ENCODE data around the gene TBC1D9B.

The TBC1D9B gene

GRCh38 chr5:179818746-179819295 is 88.9 kb downstream of the TBC1D9B start:
- peak overlapping the region; percentile 93 for H3K27ac ChIP-seq
- TF ChIP-seq CTCF (conservative IDR thresholded peaks at IDR 0.05) (no peak), ZFX (IDR thresholded peaks at IDR 0.05) (no peak)

GRCh38 chr5:179817890-179818745 is 89.6 kb downstream of the TBC1D9B start:
- H3K27ac ChIP-seq: peak overlapping the region; percentile 93
- TF ChIP-seq CTCF (conservative IDR thresholded peaks at IDR 0.05): no peak

GRCh38 chr5:179817470-179817840 is 90.2 kb downstream of the TBC1D9B start:
- no peak overlapping the region; the same call in 1 of the 2 replicates for H3K27ac ChIP-seq
- no peak for TF ChIP-seq ZFX (IDR thresholded peaks at IDR 0.05)
- no peak for TF ChIP-seq CTCF (conservative IDR thresholded peaks at IDR 0.05)

- TF ChIP-seq ZFX (IDR thresholded peaks at IDR 0.05) (no peak), CTCF (conservative IDR thresholded peaks at IDR 0.05) (no peak)
These were observed 90.8 kb downstream of the TBC1D9B start for GRCh38 chr5:179816796-179817469.

GRCh38 chr5:179816401-179816795 is 91.3 kb downstream of the TBC1D9B start:
- no peak for TF ChIP-seq CTCF (conservative IDR thresholded peaks at IDR 0.05)
- no peak for TF ChIP-seq ZFX (IDR thresholded peaks at IDR 0.05)

More at GRCh38 chr5:179816796-179817469, 90.8 kb downstream of the TBC1D9B start:
- no peak overlapping the region for H3K27ac ChIP-seq

GRCh38 chr5:179815491-179816249 is 92.0 kb downstream of the TBC1D9B start:
- TF ChIP-seq ZFX (IDR thresholded peaks at IDR 0.05) (no peak), CTCF (conservative IDR thresholded peaks at IDR 0.05) (no peak)
- no peak overlapping the region for H3K27ac ChIP-seq

More at GRCh38 chr5:179816401-179816795, 91.3 kb downstream of the TBC1D9B start:
- no peak overlapping the region for H3K27ac ChIP-seq

All from C4-2B (cell line).